ENCODE data around the gene TMC4.

TMC4 gene

GRCh38 chr19:54154603-54155345 lies 18.2 kb downstream of the TMC4 start:
- no peak for DNase-seq (ENCODE audit: low read depth in 2 of 2)

DNA sequence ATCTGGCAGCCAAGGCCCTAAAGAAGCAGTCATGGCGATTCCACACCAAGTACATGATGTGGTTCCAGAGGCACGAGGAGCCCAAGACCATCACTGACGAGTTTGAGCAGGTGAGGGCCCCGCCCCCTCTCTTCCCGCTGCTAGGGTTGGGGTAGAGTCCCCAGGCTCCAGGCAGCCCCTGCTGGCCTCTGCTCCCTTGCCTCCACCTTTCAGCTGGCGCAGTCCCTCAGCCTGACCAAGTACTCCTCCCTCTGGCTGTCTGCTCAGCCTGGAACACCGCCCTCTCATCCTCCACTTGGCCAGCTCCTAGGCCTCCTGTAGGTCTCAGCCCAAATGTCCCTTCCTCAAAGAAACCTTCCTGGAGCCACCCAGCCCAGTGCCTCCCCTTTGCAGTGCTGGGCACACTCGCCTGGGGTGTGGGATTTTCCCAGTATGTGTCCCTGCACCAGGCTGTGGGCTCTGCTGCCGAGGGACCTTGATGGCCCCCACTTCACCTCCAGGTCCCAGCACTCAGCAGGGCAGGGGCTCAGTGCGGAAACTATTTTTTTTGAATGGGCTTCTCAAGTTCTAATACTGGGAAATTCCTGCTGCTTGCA lies 19.1 kb downstream of the TMC4 start:
- DNase-seq (ENCODE audit: low read depth in 2 of 2), result no peak

GRCh38 chr19:54152878-54153524 lies 20.0 kb downstream of the TMC4 start:
- DNase-seq (ENCODE audit: low read depth in 2 of 2), result no peak

GRCh38 chr19:54152267-54152666 lies 20.7 kb downstream of the TMC4 start:
- DNase-seq (ENCODE audit: low read depth in 2 of 2), result no peak

- DNase-seq (ENCODE audit: low read depth in 2 of 2), result no peak
These were observed 21.5 kb downstream of the TMC4 start for GRCh38 chr19:54151362-54152035.

DNA sequence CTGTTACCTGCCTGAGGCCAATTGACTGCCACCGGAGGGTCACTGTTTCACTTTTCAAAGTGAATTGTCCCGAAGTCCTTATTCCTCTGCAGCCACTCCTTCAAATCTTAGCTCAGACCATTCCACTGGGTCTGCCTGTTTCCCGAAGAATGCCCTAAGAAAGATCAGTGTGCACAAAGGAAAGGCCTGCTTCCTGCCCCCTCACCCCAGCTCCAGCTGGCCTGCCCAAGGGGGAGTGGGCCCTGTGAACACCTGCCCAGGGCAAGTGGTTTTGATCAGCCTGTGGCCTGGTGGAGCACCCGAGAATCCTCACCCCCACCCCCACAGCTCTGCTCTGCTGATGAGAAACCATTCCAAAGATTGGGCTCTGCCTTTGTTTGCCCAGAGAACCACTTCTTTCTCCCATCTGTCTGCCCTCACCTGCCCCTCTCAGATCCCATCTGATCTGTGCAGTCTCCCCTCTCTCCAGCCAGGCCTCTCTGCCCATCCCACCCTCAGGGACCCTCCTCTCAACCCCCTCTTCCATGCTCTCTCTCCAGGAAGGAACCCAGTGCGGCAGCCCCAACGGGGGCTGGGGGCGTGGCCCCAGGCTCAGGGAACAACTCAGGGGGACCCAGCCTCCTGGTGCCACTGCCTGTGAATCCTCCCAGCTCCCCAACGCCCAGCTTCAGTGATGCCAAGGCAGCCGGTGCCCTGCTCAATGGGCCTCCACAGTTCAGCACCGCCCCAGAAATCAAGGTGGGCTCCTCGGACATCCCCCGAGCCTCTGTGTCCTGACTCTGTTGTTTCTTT lies 23.7 kb downstream of the TMC4 start:
- DNase-seq (ENCODE audit: low read depth in 2 of 2), result no peak

DNA sequence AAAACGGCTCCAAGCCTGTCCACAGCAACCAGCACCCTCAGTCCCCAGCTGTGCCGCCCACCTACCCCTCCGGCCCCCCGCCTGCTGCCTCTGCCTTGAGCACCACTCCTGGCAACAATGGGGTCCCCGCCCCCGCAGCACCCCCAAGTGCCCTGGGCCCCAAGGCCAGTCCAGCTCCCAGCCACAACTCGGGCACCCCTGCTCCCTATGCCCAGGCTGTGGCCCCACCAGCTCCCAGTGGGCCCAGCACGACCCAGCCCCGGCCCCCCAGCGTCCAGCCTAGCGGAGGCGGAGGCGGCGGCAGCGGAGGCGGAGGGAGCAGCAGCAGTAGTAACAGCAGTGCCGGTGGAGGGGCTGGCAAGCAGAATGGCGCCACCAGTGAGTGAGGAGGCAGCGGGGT lies 24.8 kb downstream of the TMC4 start:
- DNase-seq (ENCODE audit: low read depth in 2 of 2), result no peak

GRCh38 chr19:54147676-54148075 lies 25.3 kb downstream of the TMC4 start:
- no peak for DNase-seq (ENCODE audit: low read depth in 2 of 2)

DNA sequence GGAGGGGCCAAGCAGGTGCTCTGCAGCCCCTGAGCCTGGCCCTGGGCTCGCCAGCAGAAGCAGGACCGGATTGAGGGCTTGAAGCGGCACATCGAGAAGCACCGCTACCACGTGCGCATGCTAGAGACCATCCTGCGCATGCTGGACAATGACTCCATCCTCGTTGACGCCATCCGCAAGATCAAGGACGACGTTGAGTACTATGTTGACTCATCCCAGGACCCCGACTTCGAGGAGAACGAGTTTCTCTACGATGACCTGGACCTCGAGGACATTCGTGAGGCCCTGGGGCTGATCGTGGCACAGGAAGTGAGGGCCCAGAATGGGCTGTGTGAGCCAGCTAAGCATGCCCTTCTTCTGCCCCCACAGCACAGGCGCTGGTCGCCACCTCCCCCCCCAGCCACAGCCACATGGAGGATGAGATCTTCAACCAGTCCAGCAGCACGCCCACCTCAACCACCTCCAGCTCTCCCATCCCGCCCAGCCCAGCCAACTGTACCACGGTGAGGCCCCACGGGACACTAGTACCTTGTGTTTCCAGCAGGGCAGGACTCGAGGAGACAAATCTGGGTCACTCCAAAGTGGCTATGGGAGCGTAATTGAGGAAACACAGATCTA lies 27.3 kb downstream of the TMC4 start:
- no peak for DNase-seq (ENCODE audit: low read depth in 2 of 2)

DNA sequence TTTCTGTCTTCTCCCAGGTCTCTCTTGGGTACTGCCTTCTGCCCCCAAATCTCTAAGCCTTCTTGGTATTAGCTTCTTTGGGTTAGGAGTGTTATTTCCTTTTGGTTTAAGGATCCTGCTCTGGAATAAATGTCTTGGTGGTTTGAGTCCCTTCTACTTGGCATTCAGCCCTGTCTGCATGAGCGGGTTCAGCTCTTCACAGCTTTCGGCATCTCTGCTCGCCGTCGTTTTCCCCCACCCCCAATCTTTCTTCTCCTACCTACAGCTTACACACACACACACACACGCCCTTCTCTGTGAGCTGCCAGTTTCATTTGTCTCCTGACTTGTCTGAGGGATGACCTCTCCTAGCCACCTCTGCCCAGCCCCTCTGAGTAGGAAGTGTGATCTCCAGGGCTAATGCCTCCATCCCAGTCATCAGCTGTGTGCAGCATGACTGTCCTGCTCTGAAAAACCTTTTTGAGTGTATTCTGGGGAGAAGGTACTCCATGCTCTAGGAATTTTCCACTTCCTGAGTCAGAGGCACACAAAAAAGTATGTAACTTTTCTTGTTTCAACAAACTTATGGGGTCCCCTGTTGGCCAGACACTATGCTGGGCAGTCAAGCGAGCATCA lies 30.7 kb downstream of the TMC4 start:
- no peak for DNase-seq (ENCODE audit: low read depth in 2 of 2)

DNA sequence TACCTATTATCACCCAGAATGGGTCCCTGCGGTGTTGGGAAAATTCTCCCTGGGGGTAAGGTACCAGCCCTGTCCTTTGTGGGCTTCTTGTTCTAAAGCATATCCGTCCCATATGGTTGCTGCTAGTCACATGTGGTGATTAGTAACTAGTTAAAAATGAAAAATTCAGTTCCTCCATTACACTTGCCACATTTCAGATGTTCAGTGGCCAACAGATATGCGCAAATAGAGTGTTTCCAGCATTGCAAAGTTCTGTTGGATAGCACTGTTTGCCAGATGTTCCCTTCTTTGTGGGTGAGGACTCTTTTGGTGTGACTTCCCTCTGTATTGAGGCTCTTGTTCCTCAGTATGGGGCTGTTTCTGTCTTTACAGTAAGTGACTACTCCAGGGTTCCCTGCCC lies 31.6 kb downstream of the TMC4 start:
- no peak for DNase-seq (ENCODE audit: low read depth in 2 of 2)

GRCh38 chr19:54138489-54139256 lies 34.3 kb downstream of the TMC4 start:
- no peak for DNase-seq (ENCODE audit: low read depth in 2 of 2)

- DNase-seq (ENCODE audit: low read depth in 2 of 2), result peak in 1 of 2 donors; percentile 21
These were observed 35.1 kb downstream of the TMC4 start, which contains the start of gene CNOT3 for GRCh38 chr19:54137699-54138488. Gene CNOT3 (plus strand): TSS chr19:54137762. CDS start chr19:54142979, 5,217 bp downstream.

- peak; percentile 95 to 97 for DNase-seq (ENCODE audit: low read depth in 2 of 2)
These were observed 35.9 kb downstream of the TMC4 start for GRCh38 chr19:54136864-54137698.

DNA sequence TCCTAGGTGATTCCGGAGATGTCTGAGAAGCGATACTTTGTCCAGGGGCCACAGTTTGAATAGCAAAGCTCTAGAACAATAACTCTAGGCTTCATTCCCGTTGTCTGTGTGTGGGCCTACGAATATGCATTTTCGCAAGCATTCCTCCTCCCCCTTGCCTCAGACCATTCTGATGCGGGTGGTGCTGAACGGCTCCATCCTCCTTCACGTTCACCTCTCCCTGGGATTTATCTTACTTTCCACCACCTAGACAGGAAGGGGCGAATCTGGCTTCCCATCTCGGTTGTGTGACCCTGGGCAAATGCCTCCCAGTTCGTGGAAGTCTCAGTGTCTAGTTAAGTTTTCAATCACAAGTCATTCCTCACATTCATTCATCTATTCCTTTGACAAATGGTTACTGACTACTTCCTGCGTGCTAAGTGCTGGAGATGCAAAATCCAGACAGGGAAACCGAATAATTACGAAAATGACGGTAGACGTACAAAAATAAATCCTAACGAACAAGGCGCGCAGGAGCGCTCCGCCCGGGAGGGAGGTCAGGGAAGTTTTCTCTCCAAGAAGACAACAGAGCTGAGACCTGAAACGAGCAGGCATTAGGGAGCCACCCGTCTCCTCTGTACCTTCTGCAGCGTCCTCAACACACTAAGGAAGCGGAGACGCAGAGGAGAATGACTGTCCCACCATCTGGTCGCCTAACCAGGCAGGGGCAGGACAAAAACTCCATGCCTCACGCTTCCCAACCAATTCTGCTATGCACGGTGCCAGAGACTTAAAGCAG lies 36.7 kb downstream of the TMC4 start:
- no peak for DNase-seq (ENCODE audit: low read depth in 2 of 2)

DNA sequence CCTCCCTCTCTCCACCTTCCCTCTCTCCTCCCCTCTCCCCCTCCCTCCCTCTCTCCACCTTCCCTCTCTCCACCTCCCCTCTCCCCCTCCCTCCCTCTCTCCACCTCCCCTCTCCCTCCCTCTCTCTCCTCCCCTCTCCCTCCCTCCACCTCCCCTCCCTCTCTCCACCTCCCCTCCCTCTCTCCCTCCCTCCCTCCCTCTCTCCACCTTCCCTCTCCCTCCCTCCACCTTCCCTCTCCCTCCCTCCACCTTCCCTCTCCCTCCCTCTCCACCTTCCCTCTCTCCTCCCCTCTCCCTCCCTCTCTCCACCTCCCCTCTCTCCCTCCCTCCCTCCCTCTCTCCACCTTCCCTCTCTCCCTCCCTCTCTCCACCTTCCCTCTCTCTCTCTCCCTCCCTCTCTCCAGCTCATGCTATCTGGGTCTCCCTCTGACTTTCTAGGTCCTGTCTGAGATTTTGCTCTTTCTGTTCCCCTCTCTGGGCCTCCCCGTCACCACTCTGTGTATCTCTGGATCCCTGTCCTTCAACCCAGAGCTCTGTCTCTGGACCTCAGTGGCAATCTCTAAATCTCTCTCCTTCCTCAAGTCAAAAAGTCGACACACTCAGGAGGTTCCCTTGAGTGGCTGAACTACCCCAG lies 38.9 kb downstream of the TMC4 start:
- no peak for DNase-seq (ENCODE audit: low read depth in 2 of 2)

Measured in stimulated activated CD4-positive, alpha-beta T cell treated with anti-CD3 and anti-CD28 coated beads, Interleukin-1b, Interleukin-23, amount 100 ng/mL, for 4 hours (primary cell).